Endothelial cell of umbilical vein (primary cell): ENCODE measurements around the gene CLN6. TPM values are rescaled to one million over a fixed set of nuclear protein-coding genes. Genes with fewer than 3 reads are reported as not detected.

ENCODE experiments used
- BruUV-seq: library from RNA; stranded (reverse); fragments of 400-500 nt; replicated peaks from 2 replicates; lab custom pipeline; 2021; lab: Mats Ljungman, UMichigan
- CTCF ChIA-PET: fragments of 300-600, 350-600 bp; sonication (Branson Sonifier 250); formaldehyde crosslinking; loops from one replicate; lab custom pipeline; 2021; ENCODE audit warnings: antibody characterized with exemption, inconsistent platforms; lab: Charles Lee
- POLR2A ChIA-PET: fragments of 300-600, 350-600 bp; sonication (Branson Sonifier 250); formaldehyde crosslinking; loops from one replicate; lab custom pipeline; 2021; ENCODE audit warnings: antibody characterized with exemption, inconsistent platforms; lab: Charles Lee
- DNase-seq: peaks from one replicate; pipeline ENCODE4 v3.0.0-alpha.2; 2011; ENCODE audit warnings: low read depth, low spot score
- FAIRE-seq: peaks from 2 replicates; lab custom pipeline; 2011; peaks lifted over from hg19 to GRCh38; lab: Jason Lieb, UNC
- H2AFZ ChIP-seq: 2 replicates; pipeline ENCODE4 v1.6.0; 2012; ENCODE audit warnings: low read depth, low read length, control low read depth, inconsistent platforms
- H3K27ac ChIP-seq: 2 replicates; pipeline ENCODE4 v1.5.1; 2011; ENCODE audit warnings: low read depth, mild to moderate bottlenecking, control low read depth, low read length, moderate library complexity; ENCODE audit not compliant: insufficient read depth
- H3K27me3 ChIP-seq, 2 experiments: 2 replicates each; pipeline versions ENCODE4 v1.6.0 to v1.6.1; 2011; ENCODE audit warnings: low read length in 2 of 2, mixed read lengths in 1 of 2; ENCODE audit not compliant: control insufficient read depth in 2 of 2, insufficient read depth in 2 of 2
- H3K36me3 ChIP-seq, 2 experiments: 2 replicates in 1 of 2; 3 replicates in 1 of 2; pipeline ENCODE4 v1.5.1; 2011; ENCODE audit warnings: low read length in 2 of 2, mild to moderate bottlenecking in 1 of 2, moderate library complexity in 1 of 2; ENCODE audit not compliant: control insufficient read depth in 2 of 2, insufficient read depth in 2 of 2; ENCODE audit errors: extremely low read depth in 1 of 2
- H3K4me1 ChIP-seq: 3 replicates; pipeline ENCODE4 v1.5.1; 2011; ENCODE audit warnings: mild to moderate bottlenecking, low read length; ENCODE audit not compliant: control insufficient read depth, insufficient read depth; ENCODE audit errors: extremely low read depth
- H3K4me2 ChIP-seq: 2 replicates; pipeline ENCODE4 v1.6.1; 2011; ENCODE audit warnings: low read length, control low read depth, mixed read lengths; ENCODE audit not compliant: insufficient read depth
- H3K4me3 ChIP-seq, 3 experiments: fragments of 200-600 bp in 1 of 3; sonication (generic), shearing (Covaris generic) in 1 of 3; replicated peaks in 1 of 3; 2 replicates each; pipeline ENCODE4 v1.5.1; 2011 to 2016; ENCODE audit warnings: control low read depth in 3 of 3, low read length in 3 of 3, mild to moderate bottlenecking in 2 of 3, inconsistent platforms in 1 of 3, low read depth in 1 of 3, moderate library complexity in 1 of 3; ENCODE audit not compliant: insufficient read depth in 1 of 3
- H3K79me2 ChIP-seq: 2 replicates; pipeline ENCODE4 v1.6.0; 2012; ENCODE audit warnings: low read length, inconsistent platforms; ENCODE audit not compliant: control insufficient read depth, insufficient read depth
- H3K9ac ChIP-seq: replicated peaks from 2 replicates; pipeline ENCODE3; 2011; ENCODE audit warnings: low read length, control low read depth; ENCODE audit not compliant: insufficient read depth; ENCODE audit errors: extremely low read depth
- H3K9me1 ChIP-seq: replicated peaks from 3 replicates; pipeline ENCODE4 v1.6.0; 2011; ENCODE audit warnings: mild to moderate bottlenecking, low read length; ENCODE audit not compliant: control insufficient read depth, insufficient read depth; ENCODE audit errors: extremely low read depth
- H3K9me3 ChIP-seq: replicated peaks from 2 replicates; pipeline ENCODE4 v1.5.1; 2012; ENCODE audit warnings: low read length, inconsistent platforms; ENCODE audit not compliant: control insufficient read depth, insufficient read depth
- H4K20me1 ChIP-seq: replicated peaks from 2 replicates; pipeline ENCODE3; 2011; ENCODE audit warnings: mild to moderate bottlenecking, low read length; ENCODE audit not compliant: control insufficient read depth, insufficient read depth; ENCODE audit errors: extremely low read depth
- EZH2 ChIP-seq: IDR thresholded peaks from 2 replicates; pipeline ENCODE4 v1.6.1; 2012; ENCODE audit warnings: borderline replicate concordance, low read depth, mild to moderate bottlenecking, moderate library complexity, low read length, inconsistent platforms; ENCODE audit not compliant: severe bottlenecking
- GATA2 ChIP-seq: IDR thresholded peaks from 2 replicates; pipeline ENCODE4 v1.7.0; 2011; ENCODE audit warnings: low read depth, mild to moderate bottlenecking, moderate library complexity, mixed read lengths, low read length; ENCODE audit not compliant: insufficient read length, insufficient read depth
- POLR2A ChIP-seq: IDR thresholded peaks from 2 replicates; pipeline ENCODE4 v1.6.1; 2012; ENCODE audit warnings: low read depth, mild to moderate bottlenecking, control low read depth, low read length
- POLR2AphosphoS5 ChIP-seq: IDR thresholded peaks from 2 replicates; pipeline ENCODE4 v1.6.1; 2012; ENCODE audit warnings: low read depth, mild to moderate bottlenecking, control low read depth, low read length, moderate library complexity; ENCODE audit not compliant: insufficient read depth
- dilution Hi-C: fragments of 300-500 bp; cut with MboI; formaldehyde crosslinking; loops from one replicate; pipeline ENCODE4 v1.15.0; 2019; ENCODE audit warnings: low sequenced_read_pairs; ENCODE audit not compliant: extremely low pct_ligation_motif_present
- intact Hi-C: fragments of 100-400 bp; cut with micrococcal nuclease; formaldehyde crosslinking; loops from one replicate; pipeline ENCODE4 v1.10.0; 2022
- polyA plus RNA-seq, 4 experiments: library from polyadenylated mRNA; depleted of rRNA in 3 of 4; stranded (reverse) in 3 of 4; unstranded in 1 of 4; fragments of >200 nt; gene quantifications; 2 replicates each; pipeline versions ENCODE4 v1.2.1 to v1.2.3, GENCODE V29; 2011 to 2012; ENCODE audit warnings: missing spikeins in 1 of 4
- total RNA-seq: library from RNA; stranded (reverse); gene quantifications from 2 replicates; pipeline ENCODE4 v1.2.3, GENCODE V29; 2021
- TF ChIP-seq, protein P1 (sequence below): IDR thresholded peaks from 2 replicates; pipeline ENCODE4 v1.6.1; 2011; ENCODE audit not compliant: insufficient read depth, insufficient read length

Gene CLN6
- total and polyA plus RNA-seq, 2 donors (not counting 3 experiments of a cell fraction or from before 2014, with no cell fraction given), result 53.9 to 75.5 TPM

DNA sequence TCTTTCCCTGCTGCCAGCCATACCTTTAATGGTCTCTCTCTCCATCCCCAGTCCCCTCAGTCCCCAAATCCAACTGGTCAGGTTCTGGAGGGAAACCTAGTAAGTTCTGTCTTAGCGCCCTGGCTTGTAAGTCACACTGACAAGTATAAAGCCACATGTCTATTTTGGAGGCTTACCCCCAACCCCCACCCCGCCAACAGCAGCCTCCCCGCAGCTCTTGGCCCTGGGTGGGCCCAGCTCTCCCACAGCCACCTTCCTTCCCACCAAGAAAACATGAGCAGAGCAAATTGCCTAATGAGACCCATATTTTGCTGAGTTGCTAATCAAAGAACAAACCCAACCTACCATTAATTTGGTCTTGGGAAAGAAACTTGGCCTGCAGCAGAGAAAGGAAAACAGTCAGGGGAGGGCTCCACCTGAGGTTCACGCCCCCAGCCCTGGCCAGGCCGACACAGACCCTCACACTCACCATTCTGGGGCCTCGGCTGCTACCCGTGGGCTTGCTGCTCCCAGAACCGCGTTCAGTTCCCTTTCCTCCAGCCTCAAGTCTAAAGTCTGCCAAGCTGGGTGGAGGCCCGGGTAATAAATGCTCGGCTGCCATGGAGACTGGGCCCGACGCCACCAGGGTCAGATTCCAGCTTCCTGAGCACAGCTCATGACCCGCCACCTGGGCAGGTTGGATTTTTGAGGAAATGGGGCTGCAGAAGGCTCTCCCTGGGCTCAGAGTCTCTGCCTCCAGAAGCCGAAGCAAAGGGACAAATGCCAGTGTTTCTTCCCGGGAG, 24.6 kb downstream of the CLN6 start, which contains the start of gene CALML4:
TSS of gene CALML4 (minus strand) at position 557 of the 782 bp plus-strand sequence. CDS start at position 472, 85 bp downstream.
- dilution Hi-C loops, result no loop called here
- no peaks in the 10 kb centered on the region for H3K79me2 ChIP-seq
- peak within 1 kb of the TSS; percentile 69 for H2AFZ ChIP-seq
- BruUV-seq, result no TSS peak
- DNase-seq, result peak; percentile 70
- peak within 1 kb of the TSS in 1 of 3 experiments; percentile 15 for H3K4me3 ChIP-seq
- peak within 1 kb of the TSS; percentile 8 for H3K27ac ChIP-seq
- no peaks in the 10 kb centered on the region for H4K20me1 ChIP-seq
- H3K36me3 ChIP-seq, result no peaks in the 10 kb centered on the region
- TF ChIP-seq GATA2 (no peak), POLR2AphosphoS5 (peak; percentile 20)
- no peaks in the 10 kb centered on the region for H3K9me3 ChIP-seq
- H3K9me1 ChIP-seq, result no peaks in the 10 kb centered on the region
- ChIA-PET CTCF (interaction anchor here (0.7 to 1.7 kb wide), 3 partner anchors 11 to 341 kb away, joined by 3 to 10 read pairs (median 4); no protein-coding TSS in a partner anchor), POLR2A (interaction anchor here (0.6 kb wide), 1 partner anchor 155 kb away, joined by 3 read pairs; no protein-coding TSS in a partner anchor)
- H3K4me1 ChIP-seq, result peaks cover 15% of the 10 kb centered on the region
- no peak within 1 kb of the TSS for H3K9ac ChIP-seq
- FAIRE-seq, result peak; percentile 56
- peak within 1 kb of the TSS; percentile 71 for H3K4me2 ChIP-seq
- H3K27me3 ChIP-seq, result no peaks in the 10 kb centered on the region
- intact Hi-C loops, result loop anchor here (2.0 kb wide), 1 partner anchor 24 kb away; the partner anchor contains the start of gene CLN6

DNA sequence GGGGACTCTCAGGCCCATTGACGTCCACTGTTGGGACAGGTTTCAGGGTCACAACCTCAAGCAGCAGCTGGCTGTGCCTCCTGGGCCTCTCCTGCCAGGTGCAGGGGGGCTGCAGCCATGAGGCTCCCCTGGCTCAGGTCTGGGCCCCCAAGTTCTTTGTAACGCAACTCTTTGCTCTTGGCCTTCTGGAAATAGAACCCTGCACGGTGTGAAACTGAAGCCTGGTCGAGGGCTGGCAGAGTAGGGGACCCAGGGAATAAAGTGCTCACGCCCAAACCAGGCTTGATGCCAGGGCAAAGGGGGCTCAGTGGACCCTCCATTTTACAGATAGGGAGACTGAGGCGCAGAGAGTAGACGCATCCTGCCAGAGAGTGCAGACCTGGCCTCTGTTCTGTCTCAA, 25.2 kb downstream of the CLN6 start:
- Histone ChIP-seq H2AFZ (no peak overlapping the region), H3K27ac (no peak overlapping the region), H4K20me1 (no peaks in the 10 kb centered on the region), H3K9me1 (no peaks in the 10 kb centered on the region), H3K9ac (no peak overlapping the region), H3K4me3 (no peak overlapping the region), H3K4me1 (peaks cover 15% of the 10 kb centered on the region), H3K9me3 (no peaks in the 10 kb centered on the region), H3K27me3 (no peaks in the 10 kb centered on the region), H3K36me3 (no peaks in the 10 kb centered on the region), H3K4me2 (no peak overlapping the region), H3K79me2 (no peaks in the 10 kb centered on the region)
- ChIA-PET CTCF (no interaction called here), POLR2A (interaction anchor here (0.6 kb wide), 1 partner anchor 155 kb away, joined by 3 read pairs; no protein-coding TSS in a partner anchor)
- intact Hi-C loops, result loop anchor here (2.0 kb wide), 1 partner anchor 24 kb away; the partner anchor contains the start of gene CLN6
- TF ChIP-seq EZH2, result no peak
- no peak for TF ChIP-seq POLR2A
- no peak for TF ChIP-seq POLR2AphosphoS5
- TF ChIP-seq, protein P1, sequence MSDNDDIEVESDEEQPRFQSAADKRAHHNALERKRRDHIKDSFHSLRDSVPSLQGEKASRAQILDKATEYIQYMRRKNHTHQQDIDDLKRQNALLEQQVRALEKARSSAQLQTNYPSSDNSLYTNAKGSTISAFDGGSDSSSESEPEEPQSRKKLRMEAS, result no peak
- dilution Hi-C loops, result no loop called here
- BruUV-seq, result no TSS peak
- FAIRE-seq (no peak), DNase-seq (no peak)
